CD1c-positive myeloid dendritic cell (primary cell): ENCODE measurements around the gene TBC1D5.
A peak's percentile ranks its signal among the peaks of the same experiment; 100 is the strongest.

Source experiments
- DNase-seq: peaks from one replicate; pipeline ENCODE4 v3.0.0-alpha.2; 2016; ENCODE audit errors: extremely low spot score

TBC1D5 gene

DNA sequence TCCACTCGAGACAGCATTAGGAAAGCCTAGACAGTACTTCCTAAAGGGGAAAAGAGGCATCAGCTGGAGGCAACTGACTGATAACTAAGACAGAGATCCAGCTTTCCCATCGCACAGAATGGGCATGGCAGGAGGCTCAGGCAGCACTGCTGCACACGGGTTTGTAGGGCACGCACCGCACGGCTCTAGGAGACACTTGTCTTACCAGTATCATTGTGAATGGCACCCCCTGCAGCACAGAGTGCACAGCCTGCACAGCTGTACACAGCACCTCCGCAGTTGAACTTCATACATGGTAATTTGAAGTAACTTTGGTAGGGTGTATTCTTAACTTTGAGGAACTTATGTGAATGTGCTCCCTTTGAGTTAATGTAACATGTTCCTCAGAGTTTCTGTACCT lies 576.1 kb downstream of the TBC1D5 start:
- DNase-seq, result no peak

DNA sequence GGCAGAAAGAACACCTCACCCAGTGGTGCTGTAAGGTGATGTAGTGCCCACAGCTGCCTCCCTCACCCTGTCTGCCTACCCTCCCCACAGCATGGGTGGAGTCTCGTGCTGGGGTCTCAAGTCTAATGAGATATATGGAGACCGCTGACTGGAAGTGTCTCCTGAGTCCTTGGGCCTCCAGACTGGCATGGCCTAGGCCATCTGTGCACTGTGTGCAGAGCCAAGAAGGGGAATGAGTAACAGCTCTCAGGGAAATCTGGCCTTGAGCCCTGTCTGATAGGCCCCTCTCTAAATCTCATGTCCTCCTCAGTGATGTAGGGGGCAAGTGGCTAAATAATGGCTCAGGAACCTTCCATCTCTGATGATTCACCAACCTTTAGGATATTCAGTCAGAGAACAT lies 580.3 kb downstream of the TBC1D5 start:
- no peak for DNase-seq

DNA sequence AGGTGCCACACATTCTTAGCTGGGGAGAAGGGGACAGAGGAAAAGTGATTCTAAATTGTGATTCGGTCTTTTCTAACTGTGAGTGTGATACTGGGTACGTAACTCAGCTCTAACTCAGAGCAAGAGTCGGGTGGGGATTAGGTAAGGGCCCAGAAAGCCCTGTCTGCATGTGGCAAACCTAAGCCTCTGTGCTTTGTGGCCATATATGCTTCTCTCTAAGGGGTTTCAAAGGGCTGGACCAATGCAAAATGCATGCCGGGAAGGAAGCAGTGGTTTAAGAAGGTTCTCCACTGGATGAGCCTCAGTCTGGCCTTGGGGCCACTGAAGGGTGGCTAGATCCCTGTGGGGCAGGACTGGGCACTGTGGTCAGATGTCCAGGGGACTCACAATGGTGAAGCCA lies 581.8 kb downstream of the TBC1D5 start:
- DNase-seq, result no peak

DNA sequence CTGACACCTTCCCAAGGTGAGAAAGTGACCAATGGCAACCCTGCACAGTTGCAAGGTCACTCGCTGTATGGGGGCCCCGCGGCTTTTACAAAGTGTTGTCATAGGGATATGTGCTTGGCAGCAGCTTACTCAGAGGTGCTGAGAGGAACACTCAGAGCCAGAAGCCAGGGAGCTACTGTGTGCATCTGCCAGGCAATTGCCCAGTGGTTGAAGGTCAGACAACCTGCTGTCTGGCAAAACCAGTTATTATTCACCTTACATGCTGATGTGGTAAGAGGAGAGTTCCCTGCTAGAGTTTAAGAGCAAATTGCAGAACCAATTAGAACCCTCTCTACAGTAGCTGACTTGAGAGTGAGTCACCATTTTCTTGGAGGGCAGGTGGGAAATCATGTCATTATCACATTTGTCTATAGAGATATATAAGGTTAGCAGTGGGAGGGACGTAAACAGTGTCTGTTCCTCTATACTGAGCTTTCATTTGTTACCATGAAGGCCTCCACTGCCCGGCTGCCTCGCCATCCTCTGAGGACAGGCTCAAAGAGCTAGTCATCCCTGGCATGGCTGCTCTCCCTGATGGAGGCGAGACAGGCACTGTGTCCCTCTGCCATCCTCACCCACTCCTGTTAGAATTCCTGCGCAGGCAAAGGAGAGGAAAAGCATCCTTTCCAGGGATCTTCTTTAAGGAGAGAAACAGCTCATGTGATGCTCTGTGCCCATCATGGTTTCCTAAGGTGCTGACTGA lies 583.3 kb downstream of the TBC1D5 start:
- no peak for DNase-seq

DNA sequence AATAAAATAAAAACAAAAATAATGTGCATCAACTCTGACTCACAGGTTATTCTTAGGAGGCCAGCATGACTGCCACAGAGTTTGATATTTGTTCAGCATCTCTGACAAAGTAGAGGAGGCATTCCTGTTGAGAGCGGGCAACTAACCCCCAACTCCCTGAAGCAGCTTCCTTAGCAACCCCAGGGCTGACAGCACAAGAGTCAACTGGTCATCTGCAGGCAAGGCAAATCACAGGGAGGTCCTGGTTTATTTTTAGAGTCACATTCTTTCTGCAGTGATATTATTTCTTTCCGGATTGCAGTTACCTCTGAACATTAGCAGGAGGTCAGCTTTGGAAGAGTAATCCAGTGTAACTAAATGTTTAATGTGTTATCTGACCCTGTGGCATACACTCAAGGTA lies 584.7 kb downstream of the TBC1D5 start:
- DNase-seq, result no peak

DNA sequence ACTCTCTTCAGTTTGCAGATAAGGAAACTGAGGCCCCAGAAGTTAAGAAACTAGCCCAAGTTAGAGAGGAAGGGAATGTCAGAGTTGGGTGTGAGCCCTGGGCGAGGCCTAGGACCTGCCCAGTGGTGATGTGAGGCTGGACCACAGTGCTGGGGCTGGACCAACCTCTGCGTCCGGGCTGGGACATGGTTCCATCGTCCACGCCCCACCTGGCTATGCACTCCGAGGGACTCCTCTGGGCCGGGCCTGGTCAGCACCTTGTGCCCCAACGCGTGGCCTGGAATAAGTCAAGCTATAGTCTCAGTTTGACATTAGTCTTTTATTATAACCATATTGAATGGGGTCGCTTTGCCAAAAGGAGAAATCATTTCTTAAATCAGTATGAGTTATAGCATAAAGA lies 585.6 kb downstream of the TBC1D5 start:
- no peak for DNase-seq

DNA sequence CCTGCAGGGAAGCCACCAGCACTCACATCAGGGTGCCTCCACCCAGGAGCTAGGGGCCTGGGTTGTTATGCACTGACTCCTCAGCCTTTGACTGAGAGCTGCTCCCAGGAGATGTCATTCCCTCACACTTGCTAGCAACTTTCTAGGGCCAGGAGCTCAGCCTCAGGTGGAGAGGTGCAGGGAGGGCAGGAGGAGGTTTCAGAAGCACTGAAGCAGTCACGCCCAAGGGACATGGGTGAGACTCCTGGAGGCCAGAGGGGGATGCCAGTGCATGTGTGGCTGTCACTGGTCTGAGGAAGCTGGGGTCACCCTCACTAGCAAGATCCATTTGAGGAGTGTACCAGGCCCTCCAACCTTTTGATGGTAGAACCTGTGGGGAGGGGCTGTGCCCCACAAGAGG lies 586.5 kb downstream of the TBC1D5 start:
- no peak for DNase-seq

DNA sequence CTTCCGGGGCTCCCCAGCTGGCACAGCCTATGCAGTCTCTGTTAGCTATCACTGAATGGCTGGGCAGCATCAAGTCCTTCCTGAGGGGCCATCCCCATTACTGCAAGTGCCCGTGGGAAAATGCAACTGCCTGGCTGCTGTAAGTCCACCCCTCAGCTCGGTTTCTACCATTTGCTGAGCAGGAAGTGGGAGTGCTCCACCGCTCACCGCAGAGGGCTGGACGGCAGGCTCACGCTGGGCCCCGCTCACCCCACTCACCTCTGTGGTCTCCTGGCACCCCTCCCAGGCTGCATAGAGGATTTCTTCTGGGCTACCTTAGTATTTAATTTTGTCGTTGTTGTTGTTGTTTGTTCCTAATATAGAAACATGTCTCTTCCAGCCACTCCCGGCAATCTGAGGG lies 587.5 kb downstream of the TBC1D5 start:
- DNase-seq, result no peak

DNA sequence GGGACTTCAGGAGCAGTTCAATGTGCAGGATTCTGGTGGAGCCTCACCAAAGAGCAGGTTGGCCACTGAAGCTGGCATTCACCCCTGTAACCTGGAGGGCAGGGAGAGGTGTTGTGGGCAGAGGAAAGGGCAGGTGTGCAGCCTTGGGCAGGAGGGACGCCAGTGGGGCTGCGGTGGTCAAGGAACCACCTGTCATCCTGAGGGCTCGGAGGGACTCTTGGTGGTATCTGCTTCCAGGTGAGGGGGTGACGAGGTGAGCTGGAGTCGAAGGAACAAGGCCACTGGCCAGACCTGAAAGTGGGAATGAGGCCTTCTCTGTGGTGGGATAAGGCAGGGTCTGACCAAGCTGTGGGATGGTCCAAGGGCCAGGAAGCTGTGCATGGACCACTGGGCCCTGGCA lies 588.2 kb downstream of the TBC1D5 start:
- DNase-seq, result no peak

DNA sequence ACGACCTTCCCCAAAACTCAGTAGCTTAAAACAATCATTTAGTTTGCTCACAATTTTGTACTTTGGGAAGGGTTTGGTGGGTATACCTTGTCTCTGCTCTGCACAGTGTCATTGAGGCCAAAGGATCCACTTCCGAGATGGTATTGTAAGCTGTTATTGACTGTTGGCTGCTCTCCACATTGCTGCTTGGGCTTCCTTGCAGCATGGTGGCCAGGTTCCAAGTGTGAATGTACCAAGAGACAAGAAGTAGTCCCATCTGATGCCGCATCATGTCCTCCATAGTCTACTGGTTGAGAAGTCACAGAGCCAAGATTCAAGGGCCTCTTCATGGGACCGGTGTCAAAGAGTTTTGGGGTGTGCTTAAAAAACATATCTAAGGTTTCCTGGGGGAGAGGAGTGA lies 589.2 kb downstream of the TBC1D5 start:
- no peak for DNase-seq

DNA sequence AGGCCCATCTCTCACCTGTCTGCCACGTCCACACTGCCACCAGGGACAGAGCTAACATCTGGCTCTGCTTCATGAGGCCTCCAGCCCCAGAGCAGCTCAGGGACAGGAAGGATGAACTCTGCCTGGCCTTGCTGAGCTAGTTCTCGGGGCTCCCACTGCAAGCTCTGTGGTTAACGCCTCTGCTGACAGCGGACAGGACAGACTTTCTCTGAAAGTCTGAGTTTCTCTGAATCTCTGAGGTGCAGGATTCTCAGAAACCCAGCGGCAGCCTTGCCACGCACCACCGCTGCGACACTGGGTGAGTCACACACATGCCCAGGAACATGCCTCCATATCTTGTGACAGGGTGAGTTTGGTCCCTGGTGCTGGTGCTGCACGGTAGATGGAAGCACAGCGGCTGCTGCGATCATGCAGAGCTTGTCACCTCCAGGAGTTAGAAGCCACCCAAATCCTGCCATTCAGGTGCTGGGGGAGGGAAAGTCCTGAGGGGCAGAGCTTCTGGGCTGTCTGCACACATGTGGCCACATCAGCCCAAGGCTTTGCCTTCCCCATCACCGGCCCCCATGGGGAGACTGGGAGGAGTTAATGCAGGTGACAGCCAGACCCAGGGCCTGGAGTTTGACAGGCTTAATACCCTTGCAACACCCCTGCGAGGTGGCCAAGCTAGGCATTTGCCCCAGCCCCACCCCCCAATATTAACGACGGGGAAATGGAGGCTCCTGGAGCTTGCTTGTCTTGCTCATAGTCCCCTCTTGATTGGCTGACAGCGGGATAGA lies 590.6 kb downstream of the TBC1D5 start:
- DNase-seq, result peak; percentile 56

DNA sequence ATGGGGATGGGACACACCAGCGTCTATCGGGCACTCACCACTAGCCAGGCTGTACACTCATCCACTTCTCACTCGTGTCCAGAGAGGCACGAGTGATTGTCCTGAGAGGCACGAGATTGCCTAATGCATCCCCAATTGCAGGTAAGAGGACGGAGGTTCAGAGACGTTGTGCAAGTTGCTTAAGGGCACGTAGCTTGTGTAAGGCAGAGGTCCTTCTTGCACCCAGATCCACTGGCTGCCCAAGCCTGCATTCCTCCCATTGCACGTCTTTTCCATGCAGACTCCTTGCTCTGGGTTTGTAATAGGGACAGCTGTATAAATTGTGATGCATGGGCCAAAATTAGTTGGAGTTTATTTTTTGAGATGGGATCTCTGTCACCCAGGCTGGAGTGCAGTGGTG lies 593.4 kb downstream of the TBC1D5 start:
- no peak for DNase-seq

DNA sequence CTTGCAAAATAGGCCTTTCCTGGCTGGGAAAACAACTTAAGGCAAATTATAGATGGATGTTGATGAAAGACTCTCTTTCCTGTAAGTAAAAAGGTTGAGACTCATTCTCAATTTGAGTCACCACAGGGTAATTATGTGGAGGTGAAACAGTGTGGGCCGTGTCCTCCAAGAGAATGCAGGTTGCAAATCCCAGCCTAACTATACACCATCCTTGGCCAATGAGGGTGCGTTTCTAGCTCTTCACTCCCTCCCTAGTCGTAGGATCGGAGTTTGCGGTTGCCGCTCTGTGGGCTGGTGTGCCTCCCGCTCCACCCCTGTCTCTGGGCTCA lies 597.8 kb downstream of the TBC1D5 start:
- DNase-seq, result no peak

DNA sequence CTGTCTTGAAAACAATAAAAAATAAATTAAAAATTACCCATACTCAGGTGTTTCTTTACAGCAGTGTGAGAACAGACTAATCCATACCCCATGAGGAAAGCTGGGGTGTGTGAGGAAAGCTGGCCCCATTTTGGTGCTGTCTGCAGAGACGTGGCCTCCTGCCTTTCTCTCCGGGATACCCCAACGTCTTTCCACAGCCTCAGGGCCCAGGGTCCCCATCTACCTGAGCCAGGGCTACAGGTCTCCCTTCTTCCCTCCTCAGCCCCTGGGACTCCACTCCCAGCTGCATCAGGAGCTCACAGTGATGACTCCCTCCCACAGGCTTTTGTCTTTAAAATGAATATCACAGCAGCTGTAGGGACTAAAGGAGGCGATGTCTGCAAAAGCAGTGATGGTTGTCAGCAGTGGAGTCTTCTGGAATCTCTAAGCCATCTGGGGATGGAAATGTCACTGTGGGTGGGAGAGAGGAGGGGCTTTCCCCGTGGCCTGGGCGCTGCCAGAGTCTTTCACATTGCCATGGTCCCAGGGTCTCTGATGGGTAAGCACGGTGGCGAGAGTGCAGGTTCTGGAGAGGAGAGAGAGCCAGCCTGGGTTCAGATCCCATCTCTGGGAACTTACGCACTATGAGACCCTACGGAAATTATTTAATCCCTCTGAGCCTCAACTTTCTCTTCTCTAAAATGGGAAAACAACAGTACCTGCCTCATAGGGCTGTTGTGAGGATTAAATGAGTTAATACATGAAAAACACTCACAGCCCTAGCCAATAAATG lies 598.4 kb downstream of the TBC1D5 start:
- no peak for DNase-seq

DNA sequence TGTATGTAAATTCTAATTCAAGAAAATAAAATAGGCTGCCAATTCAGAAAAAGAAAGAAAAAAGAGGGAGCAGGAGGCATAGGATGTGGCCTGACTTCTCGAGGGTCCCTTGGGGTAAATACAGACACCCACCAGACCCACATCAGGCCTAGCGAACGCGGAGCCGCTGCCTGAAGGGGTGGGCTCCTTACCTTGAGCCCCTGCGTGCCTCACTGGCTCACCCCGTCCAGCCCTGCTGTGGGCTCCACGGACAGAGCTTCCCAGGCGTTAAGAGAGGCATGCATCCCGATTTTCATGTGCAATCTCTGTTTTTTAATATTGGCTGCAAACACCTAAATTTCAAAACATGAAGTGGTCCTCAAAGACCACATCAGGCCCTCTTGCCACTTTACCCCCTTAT lies 599.9 kb downstream of the TBC1D5 start:
- no peak for DNase-seq

DNA sequence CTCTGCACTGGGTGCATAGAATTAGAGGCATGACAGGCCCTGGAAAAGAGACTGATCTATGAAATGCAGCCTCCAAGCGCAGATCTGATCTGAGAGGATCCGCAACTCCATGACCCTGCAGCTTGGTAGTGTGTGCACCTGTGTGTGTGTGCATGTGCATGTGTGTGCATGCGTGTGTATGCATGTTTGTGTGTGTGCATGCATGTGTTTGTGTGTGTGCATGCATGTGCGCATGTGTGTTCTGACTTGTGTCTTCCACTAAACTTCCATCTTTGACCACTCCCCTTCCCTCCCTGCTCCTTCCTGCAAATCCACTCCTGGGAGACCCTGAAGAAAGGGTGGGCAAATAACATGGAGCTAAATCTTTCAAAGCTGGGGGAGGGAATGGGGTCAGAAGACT lies 600.7 kb downstream of the TBC1D5 start:
- no peak for DNase-seq

DNA sequence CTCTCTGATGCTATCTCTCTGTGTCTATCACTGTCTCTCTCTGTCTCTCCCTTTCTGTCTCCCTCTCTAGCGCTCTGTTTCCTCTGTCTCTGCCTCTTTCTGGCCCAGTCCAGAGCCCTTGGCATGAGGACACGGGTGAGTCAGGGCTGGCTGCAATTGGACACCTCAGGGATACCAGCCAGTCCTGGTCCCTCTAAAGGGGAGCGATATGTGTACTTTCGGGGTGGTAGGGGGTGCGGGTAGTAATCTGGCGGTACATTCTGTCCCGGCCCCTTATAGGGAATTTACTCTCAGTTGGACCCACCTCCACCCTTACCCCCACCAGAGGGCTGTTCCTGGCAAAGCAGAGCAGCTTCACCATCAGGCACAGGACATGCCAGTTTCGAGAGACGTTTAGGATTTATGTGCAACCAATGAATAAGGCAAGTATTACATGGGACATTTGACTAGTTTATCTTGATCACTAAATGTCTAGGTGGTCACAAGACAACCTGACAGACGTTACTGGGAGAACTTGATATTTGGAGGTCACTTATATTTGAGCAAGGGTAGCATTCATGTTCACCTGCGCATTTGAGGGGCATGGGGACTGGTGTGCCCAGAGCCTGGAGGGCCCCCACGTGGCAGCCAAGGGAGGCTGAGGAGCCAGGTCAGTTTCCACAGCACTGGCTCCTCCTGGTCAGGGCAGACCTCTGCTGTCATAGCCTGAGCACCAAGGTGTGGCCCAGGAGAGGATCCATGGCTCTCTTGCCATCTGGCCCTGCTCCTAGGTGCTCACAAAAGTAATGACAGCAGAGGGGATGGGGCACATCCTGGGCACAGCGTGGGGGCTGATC lies 601.5 kb downstream of the TBC1D5 start:
- no peak for DNase-seq

DNA sequence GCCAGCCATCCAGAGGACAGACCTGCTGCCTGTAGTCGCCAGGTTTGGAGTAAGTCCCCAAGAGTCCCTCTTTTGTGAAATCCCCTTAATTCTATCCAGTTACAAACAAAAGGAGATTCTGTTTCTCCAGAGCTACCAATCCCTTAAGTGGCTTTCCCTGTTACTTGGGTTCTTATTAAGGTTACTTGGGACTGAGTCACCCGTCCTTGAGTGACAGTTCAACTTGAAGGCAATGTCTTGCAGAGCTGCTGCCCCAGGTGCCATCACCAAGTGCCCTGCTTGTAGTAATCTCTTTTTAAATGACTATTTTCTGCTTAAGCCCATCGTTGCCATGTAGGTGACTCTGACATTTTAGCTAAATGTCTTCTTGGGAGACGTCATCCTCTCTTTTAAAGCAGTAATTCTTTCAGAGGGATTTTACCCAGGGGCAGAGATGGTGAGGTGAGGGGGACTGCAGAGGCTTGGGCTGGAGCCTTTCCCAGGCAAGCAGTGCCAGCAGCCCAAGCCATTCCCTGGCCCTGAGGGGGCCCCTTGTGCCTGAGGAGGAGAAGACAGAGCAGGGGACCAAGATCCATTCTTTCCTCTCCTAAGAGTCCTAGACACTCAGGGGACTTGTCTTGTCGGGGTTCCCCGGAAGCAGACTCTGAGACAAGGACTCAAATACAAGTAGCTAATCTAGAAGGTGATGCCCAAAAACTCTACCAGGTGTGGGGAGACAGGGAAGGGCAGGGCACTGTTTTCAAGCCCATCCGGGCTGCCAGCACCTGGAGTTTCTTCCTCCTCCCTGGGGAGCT lies 604.0 kb downstream of the TBC1D5 start:
- DNase-seq, result no peak

DNA sequence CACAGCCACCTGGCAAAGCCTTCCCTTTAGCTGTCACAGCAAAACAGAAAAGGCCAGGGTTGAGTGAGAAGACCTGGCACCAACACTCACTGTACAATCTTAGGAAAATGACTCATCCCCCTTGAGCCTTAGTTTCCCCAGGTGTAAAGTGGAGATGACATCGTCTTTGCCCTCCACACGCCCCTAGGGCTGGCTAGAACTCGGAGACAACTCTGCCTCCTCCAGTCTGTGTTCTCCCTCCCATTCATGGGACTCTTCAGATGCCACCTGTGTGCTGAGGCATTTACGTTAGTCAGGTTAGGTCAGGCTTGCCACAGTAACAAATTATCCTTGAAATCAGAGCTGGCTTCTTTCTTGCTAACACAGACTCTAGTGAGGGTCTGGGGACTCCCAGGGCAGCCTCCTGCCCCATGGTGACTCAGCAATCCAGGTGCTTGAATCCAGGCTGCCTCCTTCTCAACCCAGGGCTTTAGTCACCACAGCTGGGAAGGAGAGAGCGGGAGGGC lies 605.1 kb downstream of the TBC1D5 start:
- DNase-seq, result no peak

DNA sequence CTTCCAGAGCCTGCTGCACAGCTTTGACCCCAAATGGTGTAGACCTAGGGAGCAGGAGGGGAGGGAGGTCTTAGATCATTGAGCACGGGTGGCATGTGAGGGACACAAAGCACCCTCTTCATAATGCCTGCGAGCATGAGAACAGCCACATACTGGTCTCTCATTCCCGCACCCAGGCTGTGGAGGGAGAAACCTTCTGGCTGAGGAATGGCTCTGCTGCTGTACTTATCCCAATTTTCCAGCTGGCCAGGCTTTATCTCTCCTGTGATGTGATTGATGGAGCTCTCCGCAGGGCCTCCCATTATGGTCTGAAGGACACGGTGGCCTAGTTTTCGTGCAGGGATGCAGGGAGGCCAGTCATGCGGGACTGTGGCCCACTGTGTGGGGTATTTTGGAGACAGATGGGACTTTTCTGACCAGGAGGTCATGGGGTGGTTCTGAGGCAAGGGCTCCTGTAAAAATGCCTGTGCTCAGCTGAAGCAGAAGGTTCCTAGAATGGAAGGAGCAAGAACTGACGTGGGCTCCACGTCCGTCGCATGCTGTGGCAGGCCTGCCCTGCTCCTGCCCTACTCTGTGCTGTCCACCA lies 606.2 kb downstream of the TBC1D5 start:
- no peak for DNase-seq

DNA sequence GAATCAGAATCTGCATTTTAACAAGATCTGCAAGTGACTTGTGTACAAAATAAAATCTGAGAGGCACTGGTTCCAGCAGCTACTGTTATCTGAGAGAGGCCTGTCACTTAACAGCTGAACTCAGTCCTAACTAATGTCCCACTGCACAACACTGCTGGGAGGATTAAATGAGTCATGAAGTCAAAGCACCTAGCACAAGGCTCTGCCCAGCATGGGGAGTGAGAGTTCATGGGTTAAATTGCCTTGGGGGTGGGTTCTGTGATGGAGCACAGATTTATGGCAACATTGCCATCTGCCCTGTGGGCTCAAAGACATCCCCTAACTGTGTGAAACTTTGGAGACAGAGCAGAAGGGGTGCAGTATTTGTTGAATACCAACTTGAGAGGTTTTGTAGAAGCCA lies 606.7 kb downstream of the TBC1D5 start:
- no peak for DNase-seq
